HG03060 (cell line): Measurements from ENCODE around the gene SMIM13.

Source experiments
- ATAC-seq: cut with Tn5 transposase; IDR thresholded peaks from one replicate; pipeline ENCODE4 v1.9.1; 2021; ENCODE audit warnings: low read depth, moderate number of reproducible peaks; ENCODE audit not compliant: unreplicated experiment

Gene SMIM13

DNA sequence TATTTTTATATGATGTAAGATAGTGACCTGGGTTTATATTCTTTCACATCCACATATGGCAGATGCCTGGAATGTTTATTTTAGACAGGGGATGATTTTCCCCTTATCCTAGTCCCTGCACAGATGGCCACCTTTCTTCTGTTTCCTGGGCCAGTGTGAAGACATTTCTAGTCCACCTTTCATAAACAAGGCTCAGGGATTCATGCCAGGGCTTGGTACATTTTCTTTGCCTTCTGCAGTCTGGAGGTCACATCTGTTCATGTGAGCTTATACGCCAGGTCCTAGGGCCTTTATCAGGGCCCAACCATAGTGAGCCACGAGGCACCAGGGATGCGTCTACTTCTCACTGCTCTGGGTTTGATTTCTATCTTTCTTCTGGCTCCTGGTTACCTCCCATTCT, 55.9 kb downstream of the SMIM13 start:
- no peak for ATAC-seq

DNA sequence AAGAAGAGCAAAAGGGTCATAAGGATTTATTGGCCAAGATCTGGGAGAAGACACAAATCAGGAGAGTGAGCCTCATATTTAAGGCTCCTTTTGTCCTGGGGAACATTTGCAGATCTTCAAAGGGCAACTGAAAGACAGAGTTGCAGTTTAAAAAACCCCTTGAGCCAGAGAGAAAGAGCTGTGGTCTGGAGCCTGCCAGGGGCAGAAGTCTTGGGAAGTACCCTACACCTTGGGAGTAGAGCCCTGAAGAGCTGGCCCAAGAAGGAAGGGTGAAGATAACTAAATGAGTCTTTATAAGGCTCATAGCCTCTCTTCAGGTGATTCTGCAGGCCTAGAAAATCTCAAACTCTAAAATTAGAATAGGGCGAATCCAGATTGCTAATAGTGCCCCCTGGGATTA, 57.9 kb downstream of the SMIM13 start:
- ATAC-seq, result no peak

DNA sequence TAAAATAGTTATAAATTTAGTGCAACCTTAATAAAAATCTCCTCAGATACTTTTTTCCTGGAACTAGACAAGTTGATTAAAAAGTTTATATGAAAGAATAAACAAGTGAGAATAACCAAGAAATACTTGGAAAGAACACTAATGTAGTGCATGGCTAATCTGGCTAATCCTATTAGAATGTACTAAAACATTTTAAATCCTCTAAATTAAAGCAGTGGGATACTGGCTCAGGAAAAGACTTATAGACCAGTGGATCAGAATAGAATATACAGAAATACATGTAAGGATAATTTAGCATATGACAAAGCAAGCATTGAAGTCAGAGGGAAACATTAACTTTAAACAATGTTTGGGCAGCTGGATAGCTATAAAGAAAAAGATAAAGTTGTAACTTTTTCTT, 58.9 kb downstream of the SMIM13 start:
- ATAC-seq, result no peak

DNA sequence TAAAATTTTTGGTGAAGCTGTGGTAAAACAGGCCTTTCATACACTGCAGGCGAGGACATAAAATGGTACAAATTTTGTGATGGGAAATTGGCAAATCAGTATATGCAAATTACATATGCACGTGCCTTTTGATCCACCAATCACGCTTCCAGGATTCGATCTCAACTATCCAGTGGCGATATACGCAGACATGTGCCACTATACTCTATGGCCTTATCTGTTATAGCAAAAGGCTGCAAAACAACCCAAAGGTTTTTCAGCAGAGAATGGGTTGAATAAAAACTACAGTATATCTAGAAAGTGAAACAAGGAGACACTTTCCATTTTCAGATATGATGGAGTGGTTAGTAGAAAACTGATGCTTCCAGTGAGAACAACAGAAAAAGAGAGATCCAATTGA, 59.8 kb downstream of the SMIM13 start:
- no peak for ATAC-seq

DNA sequence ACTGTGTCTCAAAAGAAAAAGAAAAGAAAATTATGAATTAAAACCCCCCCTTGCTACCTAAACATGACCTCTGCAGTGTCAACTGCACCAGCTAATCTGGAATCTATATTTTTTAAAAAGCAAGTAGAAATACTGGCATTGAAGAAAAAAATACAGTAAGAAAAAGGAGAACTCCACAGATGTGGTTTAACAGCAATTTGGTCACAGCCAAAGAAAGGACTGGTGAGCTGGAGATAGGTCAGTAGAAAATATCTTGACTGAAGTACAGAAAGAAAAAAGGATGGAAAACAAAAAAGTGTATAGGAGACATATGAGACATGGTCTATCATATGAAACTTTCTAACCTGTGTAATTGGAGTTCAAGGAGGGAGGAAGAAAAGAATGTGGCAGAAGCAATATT, 62.0 kb downstream of the SMIM13 start:
- ATAC-seq, result no peak

DNA sequence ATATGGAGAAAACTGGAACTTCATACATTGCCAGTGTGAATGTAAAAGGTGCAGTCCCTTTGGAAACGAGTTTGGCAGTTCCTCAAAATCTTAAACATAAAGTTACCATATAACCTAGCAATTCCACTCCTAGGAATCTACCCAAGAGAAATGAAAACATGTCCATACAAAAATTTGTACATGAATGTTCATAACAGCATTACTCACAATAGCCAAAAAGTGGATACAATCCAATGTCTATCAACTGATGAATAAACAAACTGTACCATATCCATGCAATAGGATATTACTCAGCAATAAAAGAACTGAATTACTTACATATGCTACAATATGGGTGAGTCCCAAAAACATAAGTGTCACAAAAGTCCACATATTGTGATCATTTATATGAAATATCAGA, 66.6 kb downstream of the SMIM13 start:
- ATAC-seq, result no peak

DNA sequence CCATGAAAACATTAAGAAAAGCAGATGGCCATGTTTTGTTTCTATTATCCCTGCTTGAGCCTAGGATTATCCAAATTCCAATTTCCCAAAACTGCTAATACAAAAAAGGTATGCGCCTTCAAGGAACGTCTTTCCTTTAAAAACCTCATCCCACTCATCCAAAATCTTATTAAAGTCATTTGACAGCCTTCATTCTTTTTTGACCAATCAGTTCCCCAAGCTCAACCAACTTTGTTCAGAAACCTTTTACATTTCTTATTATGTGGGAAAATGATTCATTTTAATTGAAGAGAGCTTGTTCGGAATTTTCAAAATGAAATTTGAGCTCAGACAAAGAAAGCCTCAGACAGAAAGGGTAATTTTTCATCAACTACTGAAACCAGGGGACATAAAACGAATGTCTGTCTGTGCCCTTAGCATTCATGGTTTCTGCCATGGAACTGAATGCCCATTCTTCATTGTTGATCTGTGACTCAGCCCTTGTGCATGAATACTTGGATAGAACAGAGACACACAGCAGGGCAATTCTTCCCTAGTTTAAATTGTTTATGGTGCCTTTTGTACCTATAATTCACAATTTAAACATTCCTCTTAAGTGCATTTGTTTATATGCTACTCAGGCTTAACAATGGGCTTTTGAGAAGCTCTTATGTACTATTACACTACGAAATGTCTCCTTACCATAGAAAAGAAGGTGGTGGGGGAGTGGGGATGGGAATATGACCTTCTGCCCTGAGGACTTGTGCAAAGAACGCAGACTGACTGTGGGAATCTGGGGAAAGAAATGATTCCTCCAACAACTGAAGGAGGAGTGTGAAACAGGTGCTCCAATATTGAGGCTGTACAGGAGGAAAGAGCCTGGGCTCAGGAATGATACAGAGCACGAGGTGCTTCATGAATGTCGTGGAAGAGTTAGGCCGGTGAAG, 67.7 kb downstream of the SMIM13 start:
- no peak for ATAC-seq

DNA sequence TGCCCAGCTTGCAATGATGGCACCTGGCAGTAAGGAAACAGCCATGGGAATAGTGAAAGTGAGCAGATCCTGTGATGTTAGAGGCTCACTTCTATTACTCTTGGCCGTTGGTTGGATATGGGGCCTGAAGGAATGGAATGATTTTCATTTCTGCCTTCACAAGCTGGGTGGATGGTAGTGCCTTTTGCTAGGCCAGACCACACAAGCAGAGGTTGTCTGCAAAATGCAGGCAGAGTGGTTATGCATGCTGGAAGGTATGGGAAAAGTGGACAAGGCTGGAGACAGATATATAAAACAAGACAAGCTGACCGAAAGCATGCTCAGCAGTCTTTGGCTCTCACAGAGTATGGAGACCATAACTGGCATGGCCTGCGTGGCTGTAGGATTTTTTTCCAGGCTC, 68.6 kb downstream of the SMIM13 start:
- no peak for ATAC-seq

DNA sequence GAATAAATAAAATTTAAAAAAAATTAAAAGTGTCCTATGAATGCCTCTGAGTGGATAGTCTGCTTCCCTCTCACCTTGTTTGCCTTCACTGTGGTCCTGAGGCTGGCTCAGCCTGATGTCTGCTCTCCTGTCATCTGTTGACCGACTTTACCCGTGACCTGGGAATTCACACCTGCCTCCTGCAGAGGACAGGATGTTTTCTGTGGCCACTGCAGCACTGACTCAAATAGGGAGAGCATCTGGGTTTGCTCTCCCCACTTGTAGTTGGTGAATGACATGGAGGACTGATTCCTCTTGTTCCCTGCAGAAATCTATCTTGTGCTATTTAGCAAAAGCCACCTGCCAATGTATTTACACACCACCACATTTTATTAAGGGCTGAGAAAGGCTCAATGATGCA, 70.3 kb downstream of the SMIM13 start:
- ATAC-seq, result no peak

DNA sequence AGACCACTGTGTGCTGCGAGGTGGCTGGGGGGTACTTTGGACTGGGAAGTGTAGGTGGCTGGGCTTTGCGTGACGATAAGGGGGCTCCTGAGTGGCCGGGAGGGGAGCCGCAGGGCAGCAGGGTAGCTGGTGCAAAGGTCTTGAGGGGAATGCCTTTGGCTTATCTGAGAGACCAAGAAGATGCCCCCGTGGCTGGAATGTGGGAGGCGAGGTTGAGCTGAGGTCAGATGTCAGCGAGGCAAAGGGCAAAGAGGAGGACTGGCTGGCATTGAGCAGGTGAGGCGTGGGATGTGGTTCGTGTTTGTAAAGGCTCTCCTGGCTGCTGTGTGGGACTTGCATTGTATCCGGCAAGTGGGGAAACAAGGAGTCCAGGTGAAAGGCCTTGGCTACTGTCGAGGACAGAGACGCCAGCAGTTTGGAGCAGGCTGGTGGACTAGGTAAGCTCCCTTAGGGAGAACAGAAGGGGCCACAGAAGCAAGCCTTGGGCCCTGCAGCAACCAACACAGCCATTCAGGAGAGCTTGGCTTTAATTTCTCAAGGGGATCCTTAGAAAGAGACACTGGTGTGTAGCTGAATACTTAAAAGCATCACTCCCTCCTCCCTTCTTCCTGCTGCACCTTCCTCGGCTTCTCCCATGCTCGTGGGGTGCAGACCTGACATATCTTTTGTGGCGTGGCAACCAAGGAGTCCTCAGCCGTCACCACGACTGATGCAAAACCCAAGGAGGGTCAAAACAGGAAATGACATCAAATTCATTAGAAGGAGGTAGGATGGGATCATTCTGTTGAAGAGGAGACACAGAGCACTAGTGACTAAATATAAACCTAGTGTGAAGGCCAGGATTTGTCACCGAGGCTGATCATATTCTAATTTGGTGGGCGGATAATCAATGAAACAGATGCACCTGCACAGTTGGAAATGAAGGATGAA, 71.3 kb downstream of the SMIM13 start:
- no peak for ATAC-seq

DNA sequence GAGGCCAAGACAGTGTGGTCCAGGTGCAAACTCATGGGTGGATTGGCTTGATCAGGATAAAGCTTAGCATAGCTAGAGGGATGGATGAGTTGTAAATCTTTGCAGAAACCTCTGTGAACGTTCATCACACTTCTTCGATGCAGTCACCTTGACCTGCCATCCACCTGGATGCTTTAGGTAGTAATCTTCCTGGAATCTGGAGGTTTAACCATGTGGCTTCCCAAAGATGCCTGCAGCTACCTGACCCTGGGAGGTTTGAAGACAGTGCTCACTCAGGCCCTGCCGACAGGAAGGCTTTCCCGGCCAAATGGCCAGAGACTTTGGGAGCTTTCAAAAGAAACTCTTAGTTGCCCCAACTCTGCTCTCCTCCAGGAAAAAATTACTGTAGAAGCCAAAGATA, 73.3 kb downstream of the SMIM13 start:
- ATAC-seq, result no peak

DNA sequence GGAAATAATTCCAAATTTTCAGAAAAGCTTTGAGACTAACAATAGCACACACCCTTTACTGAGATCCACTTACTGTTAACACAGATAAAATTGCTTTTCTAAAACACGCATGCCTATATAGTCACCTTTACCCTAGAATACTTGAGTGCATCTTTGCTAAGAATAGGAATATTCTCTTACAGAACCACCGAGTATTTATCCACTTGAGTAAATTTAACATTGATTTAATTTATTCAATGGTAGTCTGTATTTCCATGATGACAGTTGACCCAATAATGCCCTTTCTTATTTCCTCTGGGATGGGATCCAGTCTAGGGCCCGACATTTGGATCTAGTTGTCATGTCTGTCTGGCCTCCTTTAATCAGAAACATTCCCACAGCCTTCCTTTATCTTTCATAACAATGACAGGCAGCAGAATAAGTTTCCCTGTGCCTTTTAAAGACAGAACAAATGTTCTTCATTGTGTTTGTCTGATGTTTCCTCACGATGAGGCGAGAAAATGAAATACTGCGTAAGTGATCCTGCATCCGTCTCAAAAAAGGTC, 74.5 kb downstream of the SMIM13 start:
- ATAC-seq, result no peak

DNA sequence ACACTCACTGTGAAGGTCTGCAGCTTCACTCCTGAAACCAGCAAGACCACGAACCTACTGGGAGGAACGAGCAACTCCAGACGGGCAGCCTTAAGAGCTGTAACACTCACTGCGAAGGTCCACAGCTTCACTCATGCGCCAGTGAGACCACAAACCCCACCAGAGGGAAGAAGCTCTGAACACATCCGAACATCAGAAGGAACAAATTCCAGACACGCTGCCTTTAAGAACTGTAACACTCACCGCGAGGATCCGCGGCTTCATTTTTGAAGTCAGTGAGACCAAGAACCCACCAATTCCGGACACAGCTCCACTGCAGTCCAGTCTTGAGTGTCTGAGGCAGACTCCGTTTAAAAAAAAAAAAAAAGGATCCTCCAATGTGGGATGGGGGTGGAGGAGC, 78.3 kb downstream of the SMIM13 start:
- no peak for ATAC-seq

DNA sequence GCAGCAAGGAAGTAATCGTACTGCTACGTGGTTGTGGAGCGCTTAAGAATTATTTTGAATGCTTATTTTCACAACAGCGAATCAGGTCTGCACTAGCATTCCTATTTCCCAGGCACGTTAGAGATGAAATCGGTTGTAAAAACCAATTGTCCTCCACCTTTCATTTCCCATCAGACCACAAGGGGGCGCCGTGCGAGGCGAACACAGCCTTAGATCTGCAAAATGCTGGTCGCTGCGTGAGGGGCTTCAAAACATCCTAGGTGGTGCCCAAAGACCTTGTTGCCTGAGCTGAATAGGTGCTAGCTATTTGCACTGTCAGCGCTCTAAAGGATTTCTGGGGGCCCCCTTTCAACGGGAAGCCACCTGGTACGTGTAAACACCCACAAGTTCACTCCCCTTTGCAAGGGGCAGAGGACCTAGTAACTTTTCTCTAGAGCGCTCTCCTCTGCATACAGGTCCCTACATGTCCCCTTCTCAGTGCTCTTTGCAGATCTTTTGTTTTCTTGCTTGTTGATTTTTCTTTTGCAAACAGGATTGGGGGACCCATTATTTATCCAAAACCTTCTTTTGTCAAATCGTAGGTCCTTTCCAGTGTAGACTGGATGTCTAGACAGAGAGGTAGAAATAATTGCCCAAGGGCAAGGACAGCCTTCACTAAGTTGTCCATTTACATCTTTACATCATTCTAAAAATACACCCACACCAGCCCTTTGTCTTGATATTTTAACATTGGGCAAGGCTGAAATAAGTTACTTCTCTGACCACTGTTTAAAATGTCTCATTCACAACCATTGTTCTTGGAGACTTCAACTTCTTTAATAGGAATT, 79.1 kb downstream of the SMIM13 start:
- no peak for ATAC-seq

DNA sequence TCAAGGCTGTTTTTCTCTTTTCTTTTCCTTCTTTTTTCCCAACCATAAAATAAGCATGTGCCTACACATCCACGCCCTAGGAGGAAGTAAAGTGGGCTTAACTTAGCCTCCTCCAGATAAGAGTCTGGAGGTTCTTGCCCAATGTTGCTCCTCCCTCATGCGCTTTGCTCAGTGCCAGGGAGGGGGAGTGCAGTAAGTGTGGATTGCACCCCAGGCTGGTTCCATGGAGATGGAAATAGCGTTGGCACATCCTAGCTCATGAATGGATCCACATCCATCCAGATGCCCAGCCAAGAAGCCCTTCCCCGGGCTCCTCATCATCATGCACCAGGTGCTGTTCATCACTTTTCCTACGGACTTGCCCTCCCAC, 80.6 kb downstream of the SMIM13 start:
- no peak for ATAC-seq

DNA sequence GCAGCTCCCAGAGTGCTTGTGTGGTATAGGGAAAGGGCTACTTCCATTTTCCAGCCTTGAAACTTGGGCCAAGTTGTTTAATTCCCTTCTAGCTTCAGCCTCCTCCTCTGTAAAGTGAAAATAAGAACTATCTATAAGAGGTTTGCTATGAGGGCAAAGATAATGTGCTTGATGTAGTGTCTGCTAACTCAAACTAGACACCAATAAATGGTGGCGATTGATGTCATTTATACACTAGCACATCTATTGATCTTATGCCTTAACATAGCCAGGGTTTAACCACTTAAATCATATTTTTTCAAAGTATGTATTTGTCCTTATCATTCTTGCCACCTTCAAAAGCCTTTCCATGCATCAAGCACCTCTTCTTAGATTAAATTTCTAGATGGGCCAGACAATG, 83.6 kb downstream of the SMIM13 start:
- no peak for ATAC-seq

DNA sequence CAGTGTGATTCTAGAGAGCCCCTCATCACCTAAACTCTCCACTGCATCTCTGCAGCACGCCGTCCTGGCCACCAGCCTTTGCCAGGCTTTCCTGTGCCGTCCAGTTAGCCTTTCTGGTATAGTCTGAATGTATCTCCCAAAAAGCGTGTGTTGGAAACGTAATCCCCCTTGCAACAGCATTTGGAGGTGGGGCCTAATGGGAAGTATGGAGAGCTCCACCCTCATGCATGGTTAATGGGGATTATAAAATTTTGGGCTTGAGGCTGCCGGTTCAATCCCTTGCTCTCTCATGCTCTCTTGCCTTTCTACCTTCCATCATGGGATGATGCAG, 85.4 kb downstream of the SMIM13 start:
- no peak for ATAC-seq

DNA sequence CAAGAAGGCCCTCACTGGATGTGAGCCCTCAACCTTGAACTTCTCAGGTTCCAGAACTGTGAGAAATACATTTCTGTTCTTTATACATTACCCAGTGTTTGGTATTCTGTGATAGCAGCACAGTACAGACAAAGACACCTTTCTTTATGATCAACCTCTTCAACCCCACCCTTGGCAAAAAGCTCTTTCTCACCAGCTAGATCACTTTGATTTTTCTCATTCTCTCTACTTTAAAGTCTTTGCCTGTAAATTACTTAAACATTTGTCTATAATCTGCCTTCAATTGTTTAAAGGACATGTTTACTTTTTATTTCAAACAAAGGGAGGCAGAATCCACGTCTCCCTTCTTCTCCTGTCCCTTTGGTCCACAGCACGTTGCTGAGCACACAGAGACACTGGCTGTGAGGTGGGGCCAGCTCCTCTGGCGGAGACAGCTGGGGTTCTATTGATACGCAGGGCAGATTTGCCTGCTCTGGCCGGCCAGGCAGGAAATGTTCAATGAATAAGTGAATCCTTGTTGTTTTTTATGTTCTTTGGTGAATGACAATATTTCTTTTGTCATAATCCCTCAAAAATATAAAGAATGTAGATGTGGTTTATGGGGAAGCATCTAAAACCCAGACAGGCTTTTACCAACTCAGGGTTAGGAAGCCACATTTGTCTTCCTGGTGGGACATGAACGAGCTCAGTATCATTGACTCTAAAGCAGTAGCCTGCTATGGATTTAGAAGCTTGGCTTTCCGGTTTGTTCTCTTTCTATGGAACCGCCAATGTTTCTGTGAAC, 86.0 kb downstream of the SMIM13 start:
- ATAC-seq, result no peak

DNA sequence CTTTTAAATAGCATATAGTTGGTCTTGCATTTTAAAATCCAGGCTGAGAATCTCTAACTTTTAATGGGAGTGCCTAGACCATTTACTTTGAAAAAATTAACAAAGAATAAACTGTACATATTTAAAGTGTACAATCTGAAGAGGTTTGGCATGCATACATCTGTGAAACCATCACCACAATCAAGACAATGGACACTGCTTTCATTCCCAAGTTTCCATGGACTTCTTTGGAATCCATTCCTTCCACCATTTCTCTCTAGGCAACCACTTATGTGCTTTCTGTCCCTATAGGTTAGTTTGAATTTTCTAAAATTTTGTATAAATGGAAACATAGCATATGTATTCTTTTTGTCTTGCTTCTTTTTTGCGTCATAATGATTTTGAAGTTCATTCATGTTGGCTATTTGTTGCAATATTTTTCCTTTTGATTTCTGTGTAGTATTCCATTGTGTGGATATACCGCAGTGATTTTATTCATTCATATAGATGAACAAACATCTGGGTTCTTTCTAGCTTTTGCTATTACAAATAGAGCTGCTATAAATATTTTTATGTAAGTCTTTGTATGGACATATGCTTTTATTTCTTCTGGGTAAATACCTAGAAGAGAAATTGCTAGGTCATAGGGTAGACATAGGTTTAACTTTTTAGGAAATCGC, 88.0 kb downstream of the SMIM13 start:
- no peak for ATAC-seq
